GM19043 (cell line): ENCODE results near the gene ARHGEF16.

Experiments used
- ATAC-seq: cut with Tn5 transposase; IDR thresholded peaks from one replicate; pipeline ENCODE4 v1.9.1; 2021; ENCODE audit warnings: low read depth; ENCODE audit not compliant: unreplicated experiment

ARHGEF16 gene

DNA sequence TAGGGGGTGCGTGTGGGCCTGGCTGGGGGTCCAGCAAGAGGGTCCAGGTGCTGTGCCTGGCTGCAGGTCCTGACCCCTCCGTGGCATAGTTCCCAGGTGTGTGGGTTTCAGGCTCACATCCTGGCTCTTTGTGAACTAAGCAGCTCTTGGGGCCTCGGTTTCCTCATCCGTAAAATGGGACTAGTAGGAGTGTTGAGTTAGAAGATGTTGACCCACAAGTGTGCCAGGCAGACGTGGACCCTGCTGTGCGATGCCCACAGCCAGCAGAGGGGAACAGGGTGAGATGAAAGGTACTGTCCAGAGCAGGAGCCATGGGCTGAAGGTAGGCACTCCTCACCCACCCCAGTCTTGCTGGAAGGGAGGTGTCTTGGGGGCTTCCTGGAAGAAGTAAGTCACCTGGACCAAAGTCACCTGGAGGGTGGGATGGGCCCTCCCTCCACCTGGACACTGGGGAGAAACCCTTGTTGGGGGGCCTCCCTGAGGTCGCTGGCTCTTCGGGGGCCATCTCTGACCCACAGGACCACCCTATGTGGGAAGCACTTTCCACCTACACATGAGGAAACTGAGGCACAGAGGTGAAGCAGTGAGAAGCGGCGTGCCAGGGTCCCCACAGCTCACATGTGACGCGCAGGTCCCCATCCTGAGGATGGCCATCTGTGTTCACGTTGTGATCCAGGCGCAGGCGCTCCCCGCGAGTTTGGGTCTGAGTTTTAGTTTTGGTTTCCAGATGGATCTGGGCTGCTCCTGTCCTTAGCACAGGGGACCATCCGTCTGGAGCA, 1.4 kb downstream of the ARHGEF16 start:
- no peak for ATAC-seq

DNA sequence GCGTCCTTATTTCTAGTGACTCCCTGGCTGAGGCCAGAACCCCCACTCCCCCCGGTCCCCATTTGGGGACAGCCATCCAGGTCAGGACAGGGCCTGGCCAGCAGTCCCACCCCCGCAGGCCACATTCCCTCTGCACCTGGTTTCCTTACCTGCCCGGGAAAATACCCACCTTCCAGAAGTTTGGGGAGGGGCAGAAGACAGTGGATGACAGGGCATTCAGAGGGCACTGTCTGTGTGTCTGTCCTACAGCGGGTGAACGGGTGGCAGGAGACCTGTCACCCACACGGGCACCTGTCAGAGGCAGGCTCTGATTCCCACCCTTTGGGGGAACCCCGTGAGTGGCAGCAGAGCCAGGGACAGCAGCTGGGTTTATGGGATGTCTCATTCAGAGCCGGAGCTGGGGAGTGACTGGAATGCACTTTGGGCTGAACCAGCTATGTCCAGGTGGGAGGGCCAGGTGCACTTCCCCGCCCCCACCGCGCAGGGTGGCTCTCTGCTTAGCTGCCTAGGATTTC, 2.0 kb downstream of the ARHGEF16 start:
- ATAC-seq, result no peak

DNA sequence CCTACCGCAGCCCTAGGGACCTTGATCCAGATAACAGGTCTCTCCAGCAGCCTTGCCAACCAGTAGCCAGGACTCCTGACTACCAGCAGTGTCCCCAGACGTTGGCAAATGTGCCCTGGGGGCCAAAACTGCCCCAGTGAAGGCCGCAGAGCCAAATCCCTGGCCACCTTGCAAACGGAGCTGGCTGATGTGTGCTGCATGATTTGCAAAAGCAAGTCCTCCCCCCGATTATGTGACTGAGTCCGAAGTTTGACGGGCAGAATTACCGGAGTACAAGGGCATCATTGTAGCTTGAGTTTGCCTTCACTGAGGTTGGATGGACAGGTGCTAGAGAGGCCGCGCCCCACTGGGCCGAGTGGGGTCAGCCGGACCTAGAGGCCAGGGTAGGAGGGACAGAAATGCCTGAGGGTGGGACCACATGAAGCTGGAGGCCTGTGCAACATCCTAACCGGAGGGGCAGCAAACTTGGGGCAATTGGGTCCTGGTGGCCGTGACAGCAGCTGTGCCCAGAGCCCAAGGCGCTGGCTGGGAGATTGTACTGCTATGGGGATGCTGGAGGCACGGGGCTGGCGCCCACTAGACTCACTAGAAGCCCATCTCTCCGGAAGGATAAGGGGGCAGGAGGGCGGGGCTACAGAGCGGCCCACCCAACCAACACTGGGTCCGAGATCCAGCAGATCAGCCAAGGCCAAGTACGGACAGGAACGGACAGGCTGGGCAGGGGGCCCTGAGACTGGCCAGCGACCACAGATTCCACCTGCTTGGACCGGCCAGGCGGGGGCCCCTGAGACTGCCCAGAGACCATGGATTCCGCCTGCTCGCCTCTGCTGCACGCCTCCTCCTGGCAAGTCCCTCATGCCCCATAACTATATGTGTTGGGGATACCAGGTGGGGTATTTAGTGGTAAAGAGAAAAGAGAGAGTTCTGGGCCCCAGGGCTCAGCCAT, 2.8 kb downstream of the ARHGEF16 start:
- no peak for ATAC-seq

DNA sequence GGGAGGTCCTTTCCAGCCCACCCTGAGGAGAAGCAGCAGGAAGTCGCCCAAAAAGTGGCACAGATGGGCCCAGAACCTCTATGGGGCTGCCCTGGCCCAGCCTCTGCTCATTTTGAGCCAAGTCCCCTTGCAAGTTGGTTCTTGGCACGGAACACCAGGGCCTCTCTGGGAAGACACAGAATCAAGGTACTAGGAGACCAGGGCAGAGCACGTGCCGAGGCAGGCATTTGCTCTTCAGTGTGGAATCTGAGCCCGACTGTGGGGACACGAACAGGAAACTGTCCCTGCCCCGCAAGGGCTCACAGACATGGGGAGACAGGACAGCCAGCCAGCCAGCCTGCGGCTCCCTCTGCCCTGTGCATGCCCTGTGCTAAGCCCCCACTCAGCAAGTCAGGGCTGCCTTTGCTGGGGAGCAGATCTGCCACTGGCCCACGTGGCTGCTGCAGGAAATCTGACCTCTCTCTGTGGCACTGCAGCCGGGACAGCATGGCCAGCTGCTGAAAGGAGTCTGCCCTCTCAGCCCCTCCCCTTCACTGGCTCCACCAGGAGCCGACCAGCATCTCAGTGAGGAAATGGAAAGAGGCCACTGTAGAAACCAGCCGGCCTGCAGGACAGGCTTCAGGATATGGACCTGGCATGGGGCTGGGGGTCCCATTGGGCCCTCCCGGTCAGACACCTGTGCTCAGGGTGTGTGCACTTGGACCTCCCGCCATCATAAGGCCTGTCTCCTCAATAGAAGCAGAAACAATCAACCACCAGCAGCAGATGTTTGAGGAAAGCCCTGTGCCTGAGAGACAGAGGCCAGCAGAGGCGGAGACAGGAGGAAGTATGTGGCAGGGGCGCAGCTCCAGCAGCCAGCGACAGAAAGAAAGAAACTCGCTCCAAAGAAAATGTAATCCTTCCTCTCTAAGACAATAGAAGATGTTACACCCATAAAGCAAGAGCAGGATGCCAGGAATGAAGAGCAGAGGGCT, 3.7 kb downstream of the ARHGEF16 start:
- ATAC-seq, result no peak

DNA sequence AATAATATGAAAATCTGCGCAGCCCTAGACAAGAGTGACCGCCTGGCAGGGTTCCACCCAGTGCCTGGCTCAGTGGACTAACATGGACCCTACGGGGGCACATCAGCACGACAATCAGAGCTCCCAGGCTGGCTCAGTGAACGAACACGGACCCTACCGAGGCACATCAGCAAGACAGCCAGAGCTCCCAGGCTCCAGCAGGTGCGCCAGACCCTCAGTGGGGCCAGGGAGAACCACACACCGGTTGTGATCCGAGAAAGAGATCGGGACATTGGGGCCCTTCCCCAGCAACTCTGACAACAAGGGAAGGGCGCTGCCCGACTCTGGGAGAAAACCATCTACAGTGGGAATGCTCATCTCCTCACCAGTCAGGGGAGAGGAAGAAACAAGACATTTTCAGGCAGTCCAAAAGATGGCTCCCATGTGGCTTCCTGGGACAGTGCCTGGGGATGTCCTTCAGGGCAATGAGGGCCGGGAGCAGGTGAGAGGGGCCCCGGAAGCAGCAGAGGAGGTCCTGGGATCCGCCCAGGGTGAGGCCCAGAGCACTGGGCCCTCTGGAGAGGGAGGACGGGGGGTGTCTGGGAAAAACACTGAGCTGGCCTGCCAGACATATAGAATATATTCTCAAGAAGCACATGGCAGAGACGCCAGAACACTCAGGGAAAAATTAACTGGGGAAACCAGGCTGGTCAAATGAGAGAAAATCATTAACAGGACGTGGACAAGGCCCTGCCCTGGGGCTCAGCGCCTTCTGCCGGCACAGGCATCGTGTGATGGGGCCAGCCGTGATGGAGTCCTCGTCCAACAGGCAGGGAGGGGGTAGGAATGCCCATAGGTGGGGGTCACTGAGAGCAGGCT, 4.8 kb downstream of the ARHGEF16 start:
- ATAC-seq, result no peak

DNA sequence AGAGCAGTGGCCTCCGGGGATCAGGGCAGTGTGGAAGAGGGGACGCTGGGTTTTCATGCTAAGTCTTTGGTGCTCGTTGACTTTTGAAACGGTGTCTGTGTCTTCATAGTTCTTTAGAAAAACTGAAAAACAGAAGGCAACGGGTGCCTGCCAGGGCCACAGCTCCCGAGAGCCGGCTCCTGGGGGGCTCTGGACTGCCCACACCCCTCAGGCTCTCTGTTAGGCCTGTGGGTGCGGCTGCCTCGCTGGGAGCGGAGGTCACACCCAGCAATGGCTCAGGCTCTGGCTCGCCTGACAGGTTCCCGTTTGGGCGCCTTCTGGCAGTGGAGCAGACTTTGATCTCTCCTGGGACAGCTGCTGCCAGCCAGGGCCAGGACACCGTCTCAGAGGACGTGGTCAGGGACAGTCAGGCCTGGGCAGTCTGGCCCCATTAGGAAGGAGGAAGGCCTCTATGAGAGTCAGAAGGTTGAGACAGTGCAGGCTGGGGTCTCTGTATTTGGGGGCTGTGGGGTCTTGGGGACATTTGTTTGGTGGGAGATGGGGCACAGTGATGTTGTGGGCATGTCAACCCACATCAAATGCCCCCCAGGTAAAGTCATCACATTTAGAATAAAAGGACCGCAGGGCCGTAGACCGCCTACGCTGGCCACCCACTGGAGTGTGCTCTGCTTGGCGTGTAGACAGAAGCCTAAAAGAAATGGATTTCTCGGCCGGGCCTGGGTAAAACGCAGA, 5.6 kb downstream of the ARHGEF16 start:
- ATAC-seq, result no peak

DNA sequence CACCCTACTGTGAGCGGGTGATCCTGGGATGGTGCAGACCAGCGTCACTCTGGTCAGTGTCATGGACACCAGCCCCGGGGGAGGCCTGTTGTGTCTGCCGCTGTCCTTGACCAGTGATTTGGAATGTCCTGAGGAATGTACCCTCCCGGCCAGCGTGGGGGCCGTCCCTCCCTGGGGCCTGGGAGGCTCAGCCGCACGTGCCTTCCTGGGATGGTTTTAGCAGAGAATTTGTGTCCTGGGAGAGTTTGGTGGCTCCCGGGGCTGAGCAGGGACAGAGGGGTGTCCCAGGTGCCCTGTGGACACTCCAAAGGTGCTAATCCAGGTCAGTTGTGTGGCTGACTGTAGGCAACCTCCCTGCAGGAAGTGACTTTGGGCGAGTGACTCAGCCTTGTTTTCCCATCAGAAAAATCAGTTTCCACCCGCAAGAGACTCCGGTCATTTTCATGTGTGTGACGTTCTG, 6.2 kb downstream of the ARHGEF16 start:
- ATAC-seq, result no peak

DNA sequence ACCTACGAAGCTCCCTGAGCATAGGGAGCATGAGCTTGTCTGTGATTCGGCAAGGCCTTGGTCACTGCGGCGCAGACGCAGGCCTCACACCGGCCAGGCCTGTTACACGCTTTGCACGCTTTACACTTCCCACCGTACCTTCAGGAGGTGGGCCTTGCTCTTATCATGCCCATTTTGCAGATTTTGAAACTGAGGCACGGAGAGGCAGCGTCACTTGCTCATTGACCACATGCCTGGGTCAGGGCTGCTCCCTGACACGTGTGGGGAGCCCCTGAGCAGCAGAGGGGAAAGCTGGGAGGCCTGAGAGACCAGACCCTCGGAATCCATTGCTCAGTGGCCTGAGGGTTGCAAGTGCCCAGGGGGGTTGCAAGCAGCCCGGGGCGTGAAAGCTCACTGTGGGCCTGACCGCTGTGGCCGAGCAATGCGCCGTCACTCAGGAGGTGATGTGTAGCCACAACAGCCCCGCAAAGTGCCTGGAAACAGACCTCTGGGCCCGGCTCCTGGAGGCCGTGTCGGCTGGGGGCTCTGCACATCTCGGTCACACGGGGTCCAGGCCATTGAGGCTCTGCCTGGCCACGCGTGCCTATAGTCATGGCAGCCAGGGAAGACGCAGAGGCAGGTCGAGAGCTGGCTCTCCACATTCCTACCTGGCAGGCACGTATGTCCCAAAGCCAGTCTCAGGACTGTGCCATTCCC, 6.9 kb downstream of the ARHGEF16 start:
- no peak for ATAC-seq

DNA sequence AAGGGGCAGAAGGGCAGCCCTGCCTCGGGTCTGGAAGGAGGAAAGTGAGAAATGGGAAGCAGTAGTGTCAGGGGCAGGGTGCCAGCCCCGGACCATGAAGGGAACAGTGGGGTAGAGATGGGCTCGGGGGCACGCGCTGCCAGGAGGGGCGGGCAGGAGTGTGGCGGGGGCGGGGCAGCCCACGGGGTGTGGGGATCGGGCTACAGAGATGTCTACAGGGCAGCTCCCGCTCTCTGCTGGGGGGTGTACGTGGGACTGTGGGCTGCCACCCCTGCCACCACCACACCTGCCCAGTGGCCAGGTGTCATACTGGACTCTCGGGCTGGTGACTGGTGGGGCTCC, 7.4 kb downstream of the ARHGEF16 start:
- ATAC-seq, result no peak

DNA sequence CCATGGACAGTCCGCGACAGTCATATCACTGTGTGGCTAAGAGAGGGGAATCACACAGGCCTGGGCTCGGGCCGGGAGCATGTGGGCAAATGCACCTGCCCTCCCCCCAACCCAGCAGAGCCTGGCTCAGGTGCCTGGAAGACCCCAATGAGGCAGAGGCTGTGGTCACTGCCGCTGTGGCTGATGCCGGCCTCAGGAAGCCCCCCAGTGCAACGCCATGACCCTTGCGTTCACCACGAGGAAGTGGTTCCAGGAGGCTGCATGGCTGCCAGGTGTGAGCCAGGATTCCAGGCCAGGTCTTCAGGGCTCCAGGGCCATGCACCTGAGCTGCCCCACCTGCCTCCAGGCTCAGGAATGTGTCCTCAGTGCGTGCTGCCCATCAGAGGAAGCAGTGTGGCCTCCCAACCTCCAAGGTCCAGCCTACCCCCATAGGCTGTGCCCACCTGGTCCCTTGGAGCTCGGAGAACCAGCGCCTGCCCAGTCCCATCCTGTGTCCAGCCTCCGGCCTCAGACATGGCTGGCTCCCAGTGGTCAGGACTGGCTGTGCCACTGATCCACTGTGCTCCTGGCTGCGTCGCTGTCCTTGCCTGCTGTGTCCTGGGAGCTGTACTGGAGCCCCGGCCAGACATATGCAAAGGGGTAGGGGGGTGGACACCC, 8.0 kb downstream of the ARHGEF16 start:
- no peak for ATAC-seq

DNA sequence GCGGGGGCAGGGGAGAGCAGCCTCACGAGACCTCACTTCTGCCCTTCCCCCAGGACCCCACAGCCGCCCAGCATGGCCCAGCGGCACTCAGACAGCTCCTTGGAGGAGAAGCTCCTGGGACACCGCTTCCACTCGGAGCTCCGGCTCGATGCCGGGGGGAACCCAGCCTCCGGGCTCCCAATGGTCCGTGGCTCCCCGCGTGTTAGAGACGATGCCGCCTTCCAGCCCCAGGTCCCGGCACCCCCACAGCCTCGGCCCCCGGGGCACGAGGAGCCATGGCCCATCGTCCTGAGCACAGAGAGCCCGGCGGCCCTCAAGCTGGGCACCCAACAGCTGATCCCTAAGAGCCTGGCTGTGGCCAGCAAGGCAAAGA, 8.5 kb downstream of the ARHGEF16 start:
- no peak for ATAC-seq

DNA sequence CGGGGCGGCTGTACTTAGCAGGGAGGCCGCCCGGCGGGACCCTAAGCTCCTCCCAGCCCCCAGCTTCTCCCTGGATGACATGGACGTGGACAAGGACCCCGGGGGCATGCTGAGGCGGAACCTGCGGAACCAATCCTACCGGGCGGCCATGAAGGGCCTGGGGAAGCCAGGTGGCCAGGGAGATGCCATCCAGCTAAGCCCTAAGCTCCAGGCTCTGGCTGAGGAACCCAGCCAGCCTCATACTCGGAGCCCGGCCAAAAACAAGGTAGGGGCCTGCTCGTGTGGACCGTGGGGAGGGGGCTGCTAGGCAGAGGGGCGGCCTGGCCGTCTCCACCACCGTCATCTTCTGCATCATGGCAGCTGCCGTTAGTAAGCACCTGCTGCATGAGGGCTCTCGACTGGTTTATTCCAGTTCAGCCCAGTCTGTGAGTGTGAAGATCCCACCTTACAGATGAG, 9.0 kb downstream of the ARHGEF16 start:
- no peak for ATAC-seq

DNA sequence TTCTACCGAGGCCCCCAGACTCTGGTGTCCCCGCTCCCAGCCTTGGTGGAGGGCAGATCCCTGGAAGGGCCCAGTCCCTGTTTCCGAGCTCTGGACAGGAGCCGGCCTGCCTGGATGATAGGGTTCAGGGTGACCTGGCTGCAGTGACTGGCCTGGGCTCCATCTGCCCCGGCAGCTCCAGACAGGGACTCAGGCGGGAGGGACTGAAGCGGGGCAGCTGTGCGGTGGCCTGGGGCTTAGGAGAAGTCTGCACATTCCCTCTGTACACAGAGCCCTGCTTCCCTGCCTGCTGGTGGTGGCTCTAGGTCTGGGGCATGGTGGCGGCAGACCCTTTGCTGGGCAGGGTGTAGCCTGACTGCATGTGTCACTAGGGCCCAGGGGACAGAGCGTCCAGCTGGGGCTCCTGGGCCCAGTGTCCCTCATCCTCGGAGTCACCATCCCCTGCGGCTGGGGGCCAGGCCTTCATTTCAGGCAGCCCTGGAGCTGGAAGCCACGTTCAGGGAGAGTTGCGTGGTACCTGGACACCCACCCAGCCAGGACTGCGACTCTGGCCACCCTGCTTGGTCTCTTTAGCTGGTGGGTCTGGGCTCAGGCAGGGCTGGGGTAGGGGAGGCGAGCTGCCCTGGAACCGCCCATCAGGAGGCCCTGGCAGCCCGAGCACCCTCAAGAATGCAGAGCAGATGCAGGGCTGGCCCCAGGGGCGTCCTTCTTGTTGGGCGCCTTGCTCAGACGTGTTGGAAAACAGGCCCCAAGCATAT, 9.6 kb downstream of the ARHGEF16 start:
- no peak for ATAC-seq

DNA sequence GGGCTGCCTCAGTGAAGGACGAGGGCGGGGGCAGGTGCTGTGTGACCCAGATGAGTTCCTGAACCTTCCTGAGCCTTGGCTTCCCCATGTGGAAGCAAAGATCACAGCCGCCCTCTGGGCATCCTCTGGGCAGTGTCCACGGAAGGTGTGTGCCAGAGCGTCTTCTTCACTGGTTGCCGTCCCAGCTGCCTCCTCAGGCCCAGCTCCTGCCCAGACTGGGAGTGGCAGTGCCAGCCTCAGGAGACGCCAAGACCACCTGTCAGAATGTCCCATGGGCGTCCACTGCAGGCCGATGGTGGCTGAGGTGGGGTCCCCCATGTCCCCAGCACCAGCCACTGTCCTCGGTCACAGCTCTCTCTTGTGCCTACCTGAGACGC, 10.2 kb downstream of the ARHGEF16 start:
- ATAC-seq, result no peak

DNA sequence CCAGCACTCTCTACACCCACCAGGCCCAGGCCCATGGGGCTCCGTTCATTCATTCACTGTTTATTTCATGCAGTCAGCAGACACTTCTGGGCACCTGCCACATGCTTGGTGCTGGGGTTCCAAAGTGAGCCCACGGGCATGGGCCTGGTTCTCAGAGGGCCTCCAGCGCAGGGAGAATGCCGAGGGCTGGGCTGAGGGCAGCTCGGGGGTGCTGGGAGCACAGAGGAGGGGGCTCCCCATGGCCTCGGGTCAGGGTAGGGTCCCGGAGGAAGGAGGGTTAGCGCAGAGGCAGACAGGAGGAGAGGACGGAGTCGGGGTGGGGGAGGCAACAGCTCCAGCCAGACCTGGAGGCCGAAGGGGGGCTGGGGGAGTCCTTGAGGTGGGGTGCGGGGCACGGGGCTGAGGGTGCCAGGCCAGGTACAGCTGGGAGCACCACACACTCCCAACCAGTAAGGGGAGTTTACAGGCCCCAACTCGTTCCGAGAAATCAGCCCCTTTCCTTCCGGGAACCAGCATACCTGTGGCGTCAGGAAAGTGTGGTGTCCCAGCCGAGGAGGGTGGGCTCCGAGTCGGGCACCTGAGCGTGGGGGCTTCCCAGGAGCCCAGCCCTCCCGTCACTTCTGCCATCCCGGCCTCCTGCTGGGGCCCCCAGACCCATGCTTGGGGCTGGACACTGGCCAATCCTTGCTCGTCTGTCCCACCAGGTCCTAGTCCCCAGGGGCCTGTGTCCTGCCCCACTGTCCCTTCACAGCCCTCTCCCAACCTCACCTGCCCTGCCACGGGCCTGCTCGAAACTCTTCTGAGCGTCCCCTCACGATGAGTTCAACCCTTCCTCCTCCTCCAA, 10.8 kb downstream of the ARHGEF16 start:
- no peak for ATAC-seq

DNA sequence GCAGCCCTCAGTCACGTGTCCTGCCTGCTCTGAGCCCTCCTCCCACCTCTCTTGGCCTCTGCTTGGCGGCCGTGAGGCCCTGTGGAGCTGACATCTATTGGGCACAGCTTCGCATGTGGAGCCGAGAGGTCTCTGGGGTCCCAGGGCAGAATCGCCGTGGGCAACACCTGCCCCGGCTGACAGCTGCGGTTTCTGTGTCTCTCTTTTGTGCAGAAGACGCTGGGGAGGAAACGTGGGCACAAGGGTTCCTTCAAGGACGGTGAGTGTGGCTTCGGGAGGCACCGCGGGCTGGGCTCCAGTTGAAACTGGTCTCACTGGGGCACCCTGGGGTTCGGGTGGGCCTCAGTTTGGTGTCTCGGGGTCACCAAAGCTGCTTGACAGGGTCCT, 11.5 kb downstream of the ARHGEF16 start:
- no peak for ATAC-seq
